HCT116 (cell line): ENCODE data around the gene SEMA7A. TPM values are rescaled to one million over a fixed set of nuclear protein-coding genes. Genes with fewer than 3 reads are reported as not detected.

Experiments used
- ATAC-seq: fragments of 200-7000 bp; cut with Tn5 transposase; 2 replicates; pipeline ENCODE4 v1.9.1; 2020; ENCODE audit warnings: mild to moderate bottlenecking, moderate library complexity
- BruUV-seq: library from RNA; stranded (reverse); fragments of 400-500 nt; replicated peaks from 2 replicates; lab custom pipeline; 2021; lab: Mats Ljungman, UMichigan
- CTCF ChIA-PET: fragments of 300-600 bp; sonication (Branson Sonifier 250); formaldehyde crosslinking; loops from one replicate; lab custom pipeline; 2021; ENCODE audit warnings: antibody characterized with exemption; lab: Charles Lee
- POLR2A ChIA-PET: fragments of 300-600, 350-600 bp; sonication (Branson Sonifier 250); formaldehyde crosslinking; loops from one replicate; lab custom pipeline; 2021; ENCODE audit warnings: antibody characterized with exemption; lab: Charles Lee
- RAD21 ChIA-PET, 2 experiments: fragments of 300-600 bp; sonication (Branson Sonifier 250); formaldehyde crosslinking; loops; one replicate each; lab custom pipeline; 2023; ENCODE audit warnings: low total read pairs in 2 of 2; ENCODE audit not compliant: uncharacterized antibody in 2 of 2, unreplicated experiment in 2 of 2, low non-redundant PET in 1 of 2; lab: Charles Lee
- DNase-seq: peaks from one replicate; pipeline ENCODE4 v3.0.0-alpha.2; 2010; ENCODE audit warnings: low read depth, low spot score
- H2AFZ ChIP-seq: fragments of 200-600 bp; shearing (Covaris generic), sonication (generic); 2 replicates; pipeline ENCODE4 v1.6.1; 2017; ENCODE audit warnings: low read depth, mixed run types, mixed read lengths, antibody characterized with exemption, low read length; ENCODE audit not compliant: poor library complexity, severe bottlenecking
- H3K27ac ChIP-seq: 2 replicates; pipeline ENCODE4 v1.5.1; 2012; ENCODE audit warnings: low read depth, low read length
- H3K27me3 ChIP-seq: fragments of 200-600 bp; sonication (generic); 2 replicates; pipeline ENCODE4 v1.6.1; 2016; ENCODE audit warnings: mixed run types, low read length, mixed read lengths; ENCODE audit not compliant: insufficient read depth
- H3K36me3 ChIP-seq, 2 experiments: fragments of 200-500 bp in 1 of 2; fragments of 200-600 bp in 1 of 2; sonication (Bioruptor generic) in 1 of 2; sonication (generic) in 1 of 2; 2 replicates each; pipeline versions ENCODE4 v1.5.1 to v1.6.1; 2014 to 2016; ENCODE audit warnings: low read length in 2 of 2, inconsistent platforms in 1 of 2, mixed read lengths in 1 of 2, mixed run types in 1 of 2; ENCODE audit not compliant: insufficient read depth in 2 of 2, control insufficient read depth in 1 of 2
- H3K4me1 ChIP-seq, 2 experiments: fragments of 200-600 bp in 1 of 2; sonication (generic) in 1 of 2; 2 replicates each; pipeline versions ENCODE4 v1.5.1 to v1.6.1; 2012 to 2017; ENCODE audit warnings: low read length in 2 of 2, inconsistent platforms in 1 of 2, mild to moderate bottlenecking in 1 of 2, mixed read lengths in 1 of 2, mixed run types in 1 of 2, moderate library complexity in 1 of 2; ENCODE audit not compliant: insufficient read depth in 2 of 2, control insufficient read depth in 1 of 2
- H3K4me2 ChIP-seq: fragments of 200-600 bp; sonication (generic); 2 replicates; pipeline ENCODE4 v1.6.1; 2017; ENCODE audit warnings: mixed run types, low read length, mixed read lengths
- H3K4me3 ChIP-seq, 2 experiments: fragments of 200-600 bp in 1 of 2; sonication (generic) in 1 of 2; replicated peaks in 1 of 2; 2 replicates each; pipeline ENCODE4 v1.5.1; 2011 to 2016; ENCODE audit warnings: low read length in 2 of 2, control low read depth in 1 of 2, low read depth in 1 of 2, mild to moderate bottlenecking in 1 of 2, mixed read lengths in 1 of 2, mixed run types in 1 of 2
- H3K79me2 ChIP-seq: fragments of 200-600 bp; sonication (generic); 2 replicates; pipeline ENCODE4 v1.6.1; 2017; ENCODE audit warnings: mild to moderate bottlenecking, mixed run types, low read length, moderate library complexity, mixed read lengths; ENCODE audit not compliant: insufficient read depth
- H3K9ac ChIP-seq: fragments of 200-600 bp; sonication (generic); 2 replicates; pipeline ENCODE4 v1.6.1; 2016; ENCODE audit warnings: low read length, mixed read lengths
- H3K9me2 ChIP-seq: fragments of 200-600 bp; sonication (generic), shearing (Covaris generic); 2 replicates; pipeline ENCODE4 v1.6.1; 2017; ENCODE audit warnings: mixed run types, mild to moderate bottlenecking, moderate library complexity; ENCODE audit not compliant: insufficient read depth
- H3K9me3 ChIP-seq, 2 experiments: fragments of 200-500 bp in 1 of 2; fragments of 200-600 bp in 1 of 2; sonication (Bioruptor generic) in 1 of 2; sonication (generic) in 1 of 2; 2 replicates each; pipeline ENCODE4 v1.6.1; 2014 to 2017; ENCODE audit warnings: low read length in 2 of 2, mixed read lengths in 2 of 2, inconsistent platforms in 1 of 2, low read depth in 1 of 2, mild to moderate bottlenecking in 1 of 2, mixed run types in 1 of 2, moderate library complexity in 1 of 2; ENCODE audit not compliant: control insufficient read depth in 1 of 2, insufficient read depth in 1 of 2
- H4K20me1 ChIP-seq: fragments of 200-600 bp; sonication (generic), shearing (Covaris generic); 2 replicates; pipeline ENCODE4 v1.6.1; 2017; ENCODE audit warnings: mixed run types, mild to moderate bottlenecking, moderate library complexity; ENCODE audit not compliant: insufficient read depth
- ATF3 ChIP-seq: IDR thresholded peaks from 2 replicates; pipeline ENCODE4 v1.6.1; 2012
- CBX3 ChIP-seq: IDR thresholded peaks from 2 replicates; pipeline ENCODE4 v1.6.1; 2012; ENCODE audit warnings: low read depth
- CEBPB ChIP-seq: IDR thresholded peaks from 2 replicates; pipeline ENCODE4 v1.6.1; 2012; ENCODE audit warnings: low read depth
- EGR1 ChIP-seq: IDR thresholded peaks from 2 replicates; pipeline ENCODE4 v1.6.1; 2012; ENCODE audit warnings: low read depth
- ELF1 ChIP-seq: IDR thresholded peaks from 2 replicates; pipeline ENCODE4 v1.6.1; 2012; ENCODE audit warnings: low read depth, borderline replicate concordance
- EZH2phosphoT487 ChIP-seq: fragments of 200-600 bp; IDR thresholded peaks from 2 replicates; pipeline ENCODE4 v1.6.1; 2018; ENCODE audit warnings: antibody characterized with exemption, borderline replicate concordance
- FOSL1 ChIP-seq: IDR thresholded peaks from 2 replicates; pipeline ENCODE4 v1.6.1; 2012; ENCODE audit warnings: low read depth
- MAX ChIP-seq: IDR thresholded peaks from 2 replicates; pipeline ENCODE4 v1.6.1; 2012
- POLR2A ChIP-seq: IDR thresholded peaks from 2 replicates; pipeline ENCODE4 v1.7.0; 2011; ENCODE audit warnings: borderline replicate concordance; ENCODE audit not compliant: insufficient read depth, insufficient read length; ENCODE audit errors: extremely low read depth
- POLR2AphosphoS5 ChIP-seq: IDR thresholded peaks from 2 replicates; pipeline ENCODE4 v1.6.1; 2011; ENCODE audit warnings: mild to moderate bottlenecking, low read depth, low read length, moderate library complexity
- RAD21 ChIP-seq: IDR thresholded peaks from 2 replicates; pipeline ENCODE4 v1.6.1; 2012; ENCODE audit warnings: low read depth, mild to moderate bottlenecking
- REST ChIP-seq: IDR thresholded peaks from 2 replicates; pipeline ENCODE4 v1.6.1; 2012; ENCODE audit warnings: low read depth
- SIN3A ChIP-seq: IDR thresholded peaks from 2 replicates; pipeline ENCODE4 v1.6.1; 2012; ENCODE audit warnings: low read depth
- SP1 ChIP-seq: IDR thresholded peaks from 2 replicates; pipeline ENCODE4 v1.6.1; 2012; ENCODE audit warnings: low read depth
- SRF ChIP-seq: IDR thresholded peaks from 2 replicates; pipeline ENCODE4 v1.6.1; 2012; ENCODE audit warnings: low read depth
- TCF7L2 ChIP-seq: IDR thresholded peaks from 2 replicates; pipeline ENCODE4 v1.7.0; 2011; ENCODE audit warnings: borderline replicate concordance, inconsistent platforms; ENCODE audit not compliant: insufficient read depth, insufficient read length; ENCODE audit errors: extremely low read depth
- YY1 ChIP-seq: IDR thresholded peaks from 2 replicates; pipeline ENCODE4 v1.6.1; 2011; ENCODE audit warnings: low read length, low read depth, moderate library complexity, mild to moderate bottlenecking; ENCODE audit not compliant: insufficient replicate concordance; ENCODE audit errors: extremely low read depth
- ZBTB33 ChIP-seq: IDR thresholded peaks from 2 replicates; pipeline ENCODE4 v1.6.1; 2011; ENCODE audit warnings: mild to moderate bottlenecking, low read length, moderate library complexity; ENCODE audit not compliant: insufficient replicate concordance; ENCODE audit errors: extremely low read depth
- ZFX ChIP-seq: fragments of 450-650 bp; IDR thresholded peaks from 2 replicates; pipeline ENCODE4 v1.6.1; 2017
- ZNF274 ChIP-seq: fragments of 200-500 bp; sonication (Bioruptor generic); IDR thresholded peaks from 2 replicates; pipeline ENCODE4 v1.6.1; 2014; ENCODE audit warnings: mild to moderate bottlenecking, low read depth, low read length, inconsistent platforms
- intact Hi-C: fragments of 100-400 bp; cut with micrococcal nuclease; formaldehyde crosslinking; loops from 2 replicates; pipeline ENCODE4 v1.10.0; 2022
- total RNA-seq: library from RNA; stranded (reverse); gene quantifications from one replicate; pipeline ENCODE4 v1.2.1, GENCODE V29; 2021; ENCODE audit not compliant: unreplicated experiment

The SEMA7A gene
- total RNA-seq, 1 experiment from 2014 or later = 13.8 TPM

- Histone ChIP-seq H3K27me3 (no peaks in the 10 kb centered on the region), H3K9me3 (no peaks in the 10 kb centered on the region), H3K9ac (peak within 1 kb of the TSS; percentile 80), H3K4me1 (peaks cover 7 to 21% of the 10 kb centered on the region in 2 experiments), H2AFZ (peak within 1 kb of the TSS; percentile 92), H3K4me3 (peak within 1 kb of the TSS; percentile 59 to 97), H3K27ac (peak within 1 kb of the TSS; percentile 81), H4K20me1 (no peaks in the 10 kb centered on the region; the same call in 1 of the 2 replicates), H3K36me3 (peaks cover 0 to 2% of the 10 kb centered on the region in 2 experiments; a peak in 1 of 4 replicates), H3K9me2 (no peaks in the 10 kb centered on the region), H3K4me2 (peak within 1 kb of the TSS; percentile 98), H3K79me2 (peaks cover 9% of the 10 kb centered on the region; the same call in 1 of the 2 replicates)
- peak; percentile 88 for DNase-seq
- ChIA-PET POLR2A (interaction anchor here (0.6 to 1.8 kb wide), 9 partner anchors 11 to 333 kb away, joined by 3 to 7 read pairs (median 3); no protein-coding TSS in a partner anchor), RAD21 (interaction anchor here in 1 of 2 experiments (1.2 kb wide), 1 partner anchor 79 kb away, joined by 3 read pairs; no protein-coding TSS in a partner anchor), CTCF (interaction anchor here (0.8 to 1.7 kb wide), 3 partner anchors 28 to 87 kb away, joined by 5 to 7 read pairs (median 5); no protein-coding TSS in a partner anchor)
- TSS peak; percentile 86 for BruUV-seq
- intact Hi-C loops = loop anchor here (1.0 to 2.0 kb wide), 2 partner anchors 30 to 153 kb away; no protein-coding TSS in a partner anchor
- peak; percentile 94 for ATAC-seq
- TF ChIP-seq ELF1 = peak; percentile 95
- TF ChIP-seq TCF7L2 = peak; percentile 96
- TF ChIP-seq RAD21 = peak; percentile 50
- TF ChIP-seq FOSL1 = no peak
- TF ChIP-seq MAX = peak; percentile 78
- TF ChIP-seq YY1 = peak; percentile 28
- peak; percentile 48; the same call in 1 of the 2 replicates for TF ChIP-seq CBX3
- TF ChIP-seq EZH2phosphoT487 = no peak
- TF ChIP-seq ZNF274 = no peak
- TF ChIP-seq ATF3 = no peak
- TF ChIP-seq POLR2A = peak; percentile 94
- TF ChIP-seq SRF = 0 out of 2 replicates have a peak, but pooled peaks have one; percentile 34
- TF ChIP-seq POLR2AphosphoS5 = peak; percentile 98
- peak; percentile 84 for TF ChIP-seq SP1
- TF ChIP-seq SIN3A = peak; percentile 91
- no peak for TF ChIP-seq ZBTB33
- no peak for TF ChIP-seq CEBPB
- no peak for TF ChIP-seq REST
- peak; percentile 75 for TF ChIP-seq EGR1
- TF ChIP-seq ZFX = peak; percentile 44; the same call in 1 of the 2 replicates
Observed at GRCh38 chr15:74460871-74461846, 27.4 kb upstream of the SEMA7A start, which contains the start of gene UBL7. Gene UBL7, minus strand, starts transcription at chr15:74461160. Its CDS starts 2,293 bp downstream, at chr15:74458867.
